Stimulated activated naive CD8-positive, alpha-beta T cell treated with anti-CD3 and anti-CD28 coated beads, Interleukin-15, Interleukin-2, amounts not matched to agents 100 ng/mL and 50 ng/mL, for 24 hours (primary cell): ENCODE results near the gene DDX25.
A peak's percentile ranks its signal among the peaks of the same experiment; 100 is the strongest.
"Not testable (repeated sequence)": the region's sequence is repeated elsewhere in the genome, so short reads cannot be mapped to it uniquely, and the experiment has no call there.

Experiments
- H3K27ac Mint-ChIP-seq: one replicate; pipeline ENCODE4 v1.8.0; 2021; ENCODE audit warnings: mild to moderate bottlenecking, mixed read lengths
- H3K27me3 Mint-ChIP-seq: one replicate; pipeline ENCODE4 v1.8.0; 2021; ENCODE audit warnings: mixed read lengths
- H3K36me3 Mint-ChIP-seq: one replicate; pipeline ENCODE4 v1.8.0; 2021; ENCODE audit warnings: low read depth, mixed read lengths
- H3K4me1 Mint-ChIP-seq: one replicate; pipeline ENCODE4 v1.8.0; 2021; ENCODE audit warnings: low read depth, mixed read lengths
- H3K4me3 Mint-ChIP-seq: one replicate; pipeline ENCODE4 v1.8.0; 2021; ENCODE audit warnings: mild to moderate bottlenecking, mixed read lengths
- H3K9me3 Mint-ChIP-seq: one replicate; pipeline ENCODE4 v1.8.0; 2021; ENCODE audit warnings: mixed read lengths

The DDX25 gene

DNA sequence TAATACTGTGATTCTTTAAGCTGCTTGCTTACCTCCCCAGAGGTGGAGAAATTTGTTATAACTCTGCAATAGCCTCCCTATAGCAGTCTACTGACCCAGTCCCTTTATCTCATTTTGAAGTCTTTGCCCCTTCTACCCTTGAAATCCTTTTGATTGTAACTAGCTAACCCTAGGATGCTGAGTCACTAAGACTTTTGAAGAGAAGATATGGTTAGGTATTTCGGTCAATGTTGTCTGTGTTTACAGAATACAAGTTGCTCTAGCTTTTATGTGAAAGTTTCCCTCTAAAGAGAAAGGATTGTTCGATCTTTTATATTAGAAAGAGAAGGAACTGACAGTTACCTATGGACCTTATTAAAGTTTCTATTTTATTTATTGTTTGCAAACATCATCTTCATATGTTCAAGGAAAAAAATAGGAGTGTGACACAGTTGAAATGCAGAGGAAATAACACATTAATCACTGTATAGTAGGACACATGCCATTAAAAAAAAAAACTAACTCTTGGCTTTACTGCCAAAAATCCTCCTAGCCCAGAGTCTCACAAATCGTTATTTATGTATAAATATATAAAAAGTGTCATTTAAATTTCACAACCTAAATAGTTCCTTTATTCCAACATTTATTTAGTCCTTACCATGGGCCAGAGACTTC is 13.7 kb upstream of the DDX25 start:
- H3K27ac Mint-ChIP-seq: no peak overlapping the region
- H3K4me1 Mint-ChIP-seq: peaks cover 37% of the 10 kb centered on the region
- H3K9me3 Mint-ChIP-seq: no peaks in the 10 kb centered on the region
- H3K36me3 Mint-ChIP-seq: peaks cover 45% of the 10 kb centered on the region
- H3K4me3 Mint-ChIP-seq: no peak overlapping the region
- peaks cover 3% of the 10 kb centered on the region for H3K27me3 Mint-ChIP-seq

DNA sequence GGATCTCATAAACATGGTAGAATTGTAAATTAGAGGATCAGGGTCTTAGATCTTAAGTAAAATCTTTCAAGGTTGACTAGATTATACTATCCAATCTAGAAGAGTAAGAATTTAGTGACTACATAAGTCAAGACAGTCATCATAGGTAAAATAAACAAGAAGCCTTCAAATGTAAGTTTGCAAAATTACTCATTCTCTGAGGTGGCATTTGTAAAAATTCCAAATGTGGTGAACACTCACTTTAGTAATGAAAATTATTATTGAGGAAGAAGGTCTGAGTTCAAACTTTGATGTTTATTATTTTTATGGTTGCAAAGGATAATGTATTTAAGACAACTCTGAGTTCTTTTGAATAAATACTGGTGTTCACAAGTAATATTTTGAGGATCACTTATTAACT is 12.2 kb upstream of the DDX25 start:
- peaks cover 3% of the 10 kb centered on the region for H3K27me3 Mint-ChIP-seq
- no peak overlapping the region for H3K27ac Mint-ChIP-seq
- peaks cover 35% of the 10 kb centered on the region for H3K4me1 Mint-ChIP-seq
- H3K36me3 Mint-ChIP-seq: peaks cover 60% of the 10 kb centered on the region
- no peak overlapping the region for H3K4me3 Mint-ChIP-seq
- no peaks in the 10 kb centered on the region for H3K9me3 Mint-ChIP-seq

DNA sequence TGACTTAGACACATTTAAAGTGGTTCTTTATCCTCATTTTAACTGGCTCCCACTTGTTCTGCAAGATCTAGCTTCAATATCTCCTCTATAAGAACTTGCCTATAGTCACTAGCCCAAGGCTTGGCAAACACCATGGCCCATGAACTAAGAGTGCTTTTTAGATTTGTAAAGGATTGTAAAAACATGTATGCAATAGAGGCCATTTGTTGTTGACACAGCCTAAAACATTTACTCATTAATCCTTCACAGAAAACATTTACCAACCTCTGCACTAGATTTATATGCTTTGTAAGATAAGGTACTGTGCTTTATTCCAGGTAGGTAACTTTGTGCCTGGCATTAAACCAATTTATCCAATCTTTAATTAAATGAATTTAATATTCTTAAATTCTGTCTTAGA is 11.3 kb upstream of the DDX25 start:
- Mint-ChIP-seq H3K27me3 (no peaks in the 10 kb centered on the region), H3K9me3 (no peaks in the 10 kb centered on the region), H3K27ac (no peak overlapping the region), H3K36me3 (peaks cover 63% of the 10 kb centered on the region), H3K4me1 (peaks cover 35% of the 10 kb centered on the region), H3K4me3 (no peak overlapping the region)

DNA sequence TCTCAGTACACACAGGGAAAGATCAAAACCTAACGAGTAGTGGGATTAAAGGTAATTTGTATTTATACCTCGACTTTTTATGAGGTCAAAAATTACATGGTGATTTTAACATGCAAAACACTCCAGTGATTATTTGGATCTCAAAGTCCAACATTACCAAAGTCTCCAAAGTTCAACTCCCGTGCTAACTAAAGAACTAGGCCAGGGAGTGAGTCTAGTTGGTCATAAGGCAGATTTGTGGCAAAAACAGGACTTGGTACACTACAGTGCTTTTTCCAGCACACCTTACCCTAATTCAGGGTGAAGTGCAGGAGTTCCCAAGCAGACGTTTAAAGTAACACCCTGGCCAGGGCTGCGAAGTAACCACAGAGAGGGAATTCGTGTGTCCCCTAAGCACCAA is 2.4 kb upstream of the DDX25 start:
- no peaks in the 10 kb centered on the region for H3K9me3 Mint-ChIP-seq
- H3K27me3 Mint-ChIP-seq: peaks cover 26% of the 10 kb centered on the region
- H3K4me1 Mint-ChIP-seq: peaks cover 52% of the 10 kb centered on the region
- peak overlapping the region; percentile 99 for H3K4me3 Mint-ChIP-seq
- peaks cover 40% of the 10 kb centered on the region for H3K36me3 Mint-ChIP-seq
- peak overlapping the region; percentile 52 for H3K27ac Mint-ChIP-seq

DNA sequence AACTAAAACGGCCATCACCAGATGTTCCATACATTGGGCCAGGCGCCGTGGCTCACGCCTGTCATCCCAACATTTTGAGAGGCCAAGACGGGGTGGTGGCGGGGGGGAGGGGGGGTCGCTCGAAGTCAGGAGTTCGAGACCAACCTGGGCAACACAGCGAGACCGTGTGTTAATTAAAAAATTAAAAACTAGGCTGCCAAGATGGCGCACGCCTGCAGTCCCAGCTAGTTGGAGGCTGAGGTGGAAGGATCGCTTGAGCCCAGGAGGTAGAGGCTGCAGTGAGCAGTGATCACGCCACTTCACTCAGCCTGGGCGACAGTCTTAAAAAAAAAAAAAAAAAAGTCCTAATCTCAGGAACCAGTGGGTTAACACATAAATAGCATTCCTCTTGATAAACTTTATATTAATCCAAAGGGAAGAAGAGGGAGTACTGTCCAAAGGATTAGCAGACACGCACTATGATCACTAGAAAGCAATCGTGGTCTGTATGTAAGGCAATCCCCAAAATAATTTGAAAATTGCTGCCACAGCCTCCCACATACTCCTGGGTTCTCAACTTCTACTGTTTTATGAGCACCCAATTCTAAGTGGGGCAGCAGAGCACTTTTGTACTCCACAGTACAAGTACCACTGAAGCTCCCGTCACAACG is 1.9 kb upstream of the DDX25 start:
- peak overlapping the region; percentile 99 for H3K4me3 Mint-ChIP-seq
- H3K4me1 Mint-ChIP-seq: peaks cover 47% of the 10 kb centered on the region
- peak overlapping the region; percentile 94 for H3K27ac Mint-ChIP-seq
- peaks cover 35% of the 10 kb centered on the region for H3K36me3 Mint-ChIP-seq
- H3K27me3 Mint-ChIP-seq: peaks cover 26% of the 10 kb centered on the region
- no peaks in the 10 kb centered on the region for H3K9me3 Mint-ChIP-seq

DNA sequence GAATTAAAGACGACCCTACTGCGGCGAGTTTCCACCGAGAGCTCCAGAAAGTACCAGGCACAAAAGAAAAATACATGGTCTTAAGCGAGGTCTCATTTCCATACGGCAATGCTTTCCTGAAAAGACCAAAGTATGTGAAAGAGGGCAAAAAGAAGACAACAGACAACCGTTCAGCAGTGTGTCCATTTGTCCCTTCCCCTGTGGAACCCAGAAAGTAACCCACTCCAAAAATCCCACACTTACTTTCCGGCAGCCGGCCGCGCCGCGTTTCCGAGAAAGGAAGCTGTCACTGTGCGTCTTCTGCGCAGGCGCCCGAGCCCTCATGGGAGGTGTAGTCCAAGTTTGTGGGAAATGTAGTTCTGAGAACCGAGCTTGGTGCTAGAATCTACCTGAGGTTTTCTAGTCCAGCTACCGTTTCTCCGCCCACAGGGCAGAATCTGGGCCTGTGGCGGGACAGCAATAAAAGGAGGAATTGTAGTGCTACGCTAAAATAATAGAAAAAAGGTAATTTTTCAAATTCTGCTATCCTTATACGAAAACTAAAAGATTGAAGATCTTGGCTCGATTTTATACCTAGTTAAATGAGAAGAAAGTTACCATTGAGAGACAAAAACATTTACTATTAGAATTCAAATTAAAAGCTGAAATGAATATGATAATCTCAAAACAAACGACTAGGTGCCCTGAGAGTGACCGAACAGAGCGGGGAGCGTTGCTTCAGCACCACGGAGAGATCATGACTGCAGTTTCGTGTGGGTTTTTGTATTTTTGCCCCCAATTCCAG is 1.2 kb upstream of the DDX25 start, which contains the start of gene PUS3:
TSS of gene PUS3 (minus strand) at position 280 of the 784 bp plus-strand sequence. CDS start 6,922 bp downstream, outside the sequence.
- Mint-ChIP-seq H3K36me3 (peaks cover 30% of the 10 kb centered on the region), H3K4me3 (peak within 1 kb of the TSS; percentile 99), H3K27ac (peak within 1 kb of the TSS; percentile 94), H3K4me1 (peaks cover 42% of the 10 kb centered on the region), H3K9me3 (no peaks in the 10 kb centered on the region), H3K27me3 (peaks cover 29% of the 10 kb centered on the region)

DNA sequence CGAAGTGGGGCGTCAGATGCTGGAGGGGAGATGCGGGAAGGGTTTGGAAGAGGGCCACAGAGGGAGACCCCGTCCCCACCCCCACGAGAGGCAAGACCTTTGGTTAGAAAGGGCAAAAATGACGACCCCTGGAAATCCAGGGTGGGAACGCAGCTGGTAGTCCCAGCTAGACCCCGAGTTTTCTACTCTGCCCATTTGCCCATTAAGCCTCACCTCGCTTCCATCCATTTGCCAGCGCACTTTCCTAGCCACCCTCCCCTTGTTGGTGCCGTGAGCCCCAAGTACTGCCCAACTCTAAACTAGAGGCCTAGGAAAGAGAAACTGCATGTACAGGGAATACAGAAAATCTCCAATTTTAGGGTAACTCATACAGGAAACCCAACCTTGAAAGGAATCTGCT is 370 bp downstream of the DDX25 start:
- no peaks in the 10 kb centered on the region for H3K9me3 Mint-ChIP-seq
- peaks cover 22% of the 10 kb centered on the region for H3K36me3 Mint-ChIP-seq
- H3K27ac Mint-ChIP-seq: no peak overlapping the region
- peaks cover 40% of the 10 kb centered on the region for H3K27me3 Mint-ChIP-seq
- H3K4me1 Mint-ChIP-seq: peaks cover 33% of the 10 kb centered on the region
- H3K4me3 Mint-ChIP-seq: peak overlapping the region; percentile 36

DNA sequence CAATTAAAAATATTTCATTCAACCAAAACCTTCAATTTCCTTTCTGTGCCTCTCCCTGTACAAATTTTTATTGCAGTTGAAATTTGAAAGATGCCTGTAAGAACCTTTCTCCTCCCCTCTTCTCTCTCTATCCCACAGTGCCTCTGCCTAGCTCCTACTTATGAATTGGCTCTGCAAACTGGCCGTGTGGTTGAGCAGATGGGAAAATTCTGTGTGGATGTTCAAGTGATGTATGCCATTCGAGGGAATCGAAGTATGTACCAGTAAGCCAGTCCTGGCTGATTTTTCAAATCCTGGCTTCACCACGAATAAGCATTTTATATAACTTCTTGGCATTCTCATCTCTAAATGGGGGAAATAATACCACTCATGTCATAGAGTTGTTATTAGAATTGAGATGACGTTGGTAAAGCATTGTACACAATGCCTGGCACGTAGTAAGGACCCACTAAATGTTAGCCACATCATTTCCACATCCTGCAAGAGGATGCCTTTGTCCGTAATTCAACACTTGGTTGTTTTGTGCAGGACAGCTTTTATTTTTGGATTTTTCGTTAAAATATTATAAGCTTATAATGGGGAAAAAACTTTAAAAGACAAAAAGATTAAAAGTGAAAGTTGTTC is 6.0 kb downstream of the DDX25 start:
- Mint-ChIP-seq H3K27ac (no peak overlapping the region), H3K36me3 (no peaks in the 10 kb centered on the region), H3K27me3 (peaks cover 52% of the 10 kb centered on the region), H3K4me3 (no peak overlapping the region), H3K9me3 (no peaks in the 10 kb centered on the region), H3K4me1 (no peaks in the 10 kb centered on the region)

DNA sequence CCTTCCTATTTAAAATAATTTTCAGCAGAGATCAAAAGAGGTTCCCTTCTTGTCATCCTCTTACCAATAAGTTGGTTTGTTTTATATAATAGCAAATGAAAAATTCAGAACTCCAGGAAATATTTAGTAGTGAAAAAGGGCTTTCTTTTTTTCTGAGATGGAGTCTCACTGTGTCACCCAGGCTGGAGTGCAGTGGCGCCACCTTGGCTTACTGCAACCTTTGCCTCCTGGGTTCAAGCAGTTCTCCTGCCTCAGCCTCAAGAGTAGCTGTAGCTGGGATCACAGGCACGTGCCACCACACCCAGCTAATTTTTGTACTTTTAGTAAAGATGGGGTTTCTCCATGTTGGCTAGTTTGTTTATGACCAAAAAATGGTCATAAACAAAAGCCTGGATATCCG is 10.3 kb downstream of the DDX25 start:
- H3K27me3 Mint-ChIP-seq: peaks cover 49% of the 10 kb centered on the region
- not testable (repeated sequence) for H3K36me3 Mint-ChIP-seq

DNA sequence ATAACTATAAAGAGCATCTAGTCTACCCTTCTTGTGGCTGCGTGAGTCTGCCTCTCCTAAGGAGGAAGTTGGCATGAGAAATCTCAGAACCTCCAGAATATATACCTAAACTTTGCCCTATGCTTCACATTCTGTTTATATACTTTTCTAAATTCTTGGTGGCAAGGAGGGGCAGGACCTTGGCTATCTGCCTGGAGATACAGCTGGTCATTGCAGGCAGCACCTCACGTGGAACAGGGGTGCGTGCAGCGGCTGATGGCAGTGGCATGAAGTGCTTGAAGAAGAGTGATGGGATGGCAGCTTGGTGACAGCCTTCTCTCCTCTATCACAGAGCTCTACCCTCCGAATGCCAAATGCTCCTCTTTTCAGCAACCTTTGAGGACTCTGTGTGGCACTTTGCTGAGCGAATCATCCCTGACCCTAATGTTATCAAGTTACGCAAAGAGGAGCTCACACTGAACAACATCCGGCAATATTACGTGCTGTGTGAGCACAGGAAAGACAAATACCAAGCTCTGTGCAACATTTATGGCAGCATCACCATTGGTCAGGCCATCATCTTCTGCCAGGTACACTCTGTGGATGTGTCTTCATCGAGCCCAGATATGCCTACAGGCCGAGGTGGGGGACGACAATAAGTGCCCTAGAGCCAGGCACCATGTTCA is 12.5 kb downstream of the DDX25 start:
- Mint-ChIP-seq H3K4me1 (no peaks in the 10 kb centered on the region), H3K4me3 (no peak overlapping the region), H3K9me3 (no peaks in the 10 kb centered on the region), H3K27ac (no peak overlapping the region), H3K36me3 (no peaks in the 10 kb centered on the region), H3K27me3 (peaks cover 34% of the 10 kb centered on the region)

More for the DNA sequence above, 10.3 kb downstream of the DDX25 start:
- H3K9me3 Mint-ChIP-seq, H3K4me1 Mint-ChIP-seq, H3K27ac Mint-ChIP-seq, H3K4me3 Mint-ChIP-seq: not testable (repeated sequence)

DNA sequence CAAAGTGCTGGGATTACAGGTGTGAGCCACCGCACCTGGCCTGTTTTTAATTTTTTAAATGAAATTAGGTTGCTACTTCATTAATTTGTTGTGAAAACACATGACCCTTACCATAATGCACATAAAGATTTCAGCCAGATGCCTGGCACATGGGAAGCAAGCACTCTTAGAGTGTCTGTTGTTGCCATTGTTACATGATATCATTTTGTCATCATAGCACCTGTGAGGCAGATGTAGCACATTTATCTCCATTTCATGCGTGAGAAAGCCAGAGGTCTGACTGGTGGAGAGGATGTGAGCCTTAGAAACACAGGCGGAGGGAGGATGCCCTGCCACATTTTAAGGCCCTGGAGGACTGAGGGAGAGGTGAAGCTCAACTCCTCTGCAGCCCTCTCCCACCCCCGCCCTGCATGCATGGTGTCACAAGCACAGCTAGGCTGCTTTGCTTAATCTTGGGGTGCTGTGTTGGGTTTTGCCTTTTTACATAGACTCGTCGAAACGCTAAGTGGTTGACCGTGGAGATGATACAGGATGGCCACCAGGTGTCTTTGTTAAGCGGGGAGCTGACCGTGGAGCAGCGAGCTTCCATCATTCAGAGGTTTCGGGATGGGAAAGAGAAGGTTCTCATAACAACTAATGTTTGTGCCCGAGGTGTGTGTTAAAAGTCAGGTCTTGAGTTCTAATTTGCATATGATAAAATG is 14.0 kb downstream of the DDX25 start:
- H3K9me3 Mint-ChIP-seq: no peaks in the 10 kb centered on the region
- H3K4me3 Mint-ChIP-seq: no peak overlapping the region
- H3K4me1 Mint-ChIP-seq: no peaks in the 10 kb centered on the region
- H3K27me3 Mint-ChIP-seq: peaks cover 26% of the 10 kb centered on the region
- no peaks in the 10 kb centered on the region for H3K36me3 Mint-ChIP-seq
- no peak overlapping the region for H3K27ac Mint-ChIP-seq

DNA sequence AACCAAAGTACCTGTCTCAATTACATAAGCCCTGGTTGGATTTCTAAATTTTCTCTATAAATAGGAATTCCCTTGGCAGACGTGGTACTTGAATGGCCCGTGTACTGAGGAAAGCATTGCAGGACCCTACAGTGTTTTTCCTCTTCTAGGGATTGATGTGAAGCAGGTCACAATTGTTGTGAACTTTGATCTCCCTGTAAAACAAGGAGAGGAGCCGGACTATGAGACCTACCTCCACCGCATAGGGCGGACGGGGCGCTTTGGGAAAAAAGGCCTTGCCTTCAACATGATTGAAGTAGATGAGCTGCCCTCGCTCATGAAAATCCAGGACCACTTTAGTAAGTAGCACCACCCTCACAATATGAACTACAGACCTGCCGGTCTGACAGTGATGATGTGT is 16.7 kb downstream of the DDX25 start:
- no peak overlapping the region for H3K27ac Mint-ChIP-seq
- no peaks in the 10 kb centered on the region for H3K4me1 Mint-ChIP-seq
- peaks cover 21% of the 10 kb centered on the region for H3K27me3 Mint-ChIP-seq
- H3K36me3 Mint-ChIP-seq: no peaks in the 10 kb centered on the region
- H3K4me3 Mint-ChIP-seq: no peak overlapping the region
- no peaks in the 10 kb centered on the region for H3K9me3 Mint-ChIP-seq

DNA sequence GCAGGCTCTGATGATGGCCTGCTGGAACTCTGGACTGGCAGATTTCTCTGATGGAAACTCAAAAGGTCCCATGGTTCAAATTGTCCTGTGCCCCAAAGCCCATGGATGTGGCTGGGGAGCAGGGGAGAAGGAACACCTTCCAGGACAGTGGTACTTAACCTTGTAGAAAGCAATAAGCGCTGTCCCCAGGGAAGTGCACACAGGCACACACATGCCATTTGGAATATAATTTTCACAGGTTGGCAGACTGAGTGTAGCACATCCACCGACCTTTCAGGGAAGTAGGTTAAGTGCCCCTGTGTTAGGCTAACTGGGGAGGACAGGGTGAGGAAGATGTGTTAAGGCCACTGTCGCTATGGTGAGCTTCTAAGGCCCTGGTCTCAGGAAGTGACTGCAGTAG is 17.8 kb downstream of the DDX25 start:
- Mint-ChIP-seq H3K4me1 (no peaks in the 10 kb centered on the region), H3K27me3 (peaks cover 16% of the 10 kb centered on the region), H3K9me3 (no peaks in the 10 kb centered on the region), H3K4me3 (no peak overlapping the region), H3K27ac (no peak overlapping the region), H3K36me3 (no peaks in the 10 kb centered on the region)

DNA sequence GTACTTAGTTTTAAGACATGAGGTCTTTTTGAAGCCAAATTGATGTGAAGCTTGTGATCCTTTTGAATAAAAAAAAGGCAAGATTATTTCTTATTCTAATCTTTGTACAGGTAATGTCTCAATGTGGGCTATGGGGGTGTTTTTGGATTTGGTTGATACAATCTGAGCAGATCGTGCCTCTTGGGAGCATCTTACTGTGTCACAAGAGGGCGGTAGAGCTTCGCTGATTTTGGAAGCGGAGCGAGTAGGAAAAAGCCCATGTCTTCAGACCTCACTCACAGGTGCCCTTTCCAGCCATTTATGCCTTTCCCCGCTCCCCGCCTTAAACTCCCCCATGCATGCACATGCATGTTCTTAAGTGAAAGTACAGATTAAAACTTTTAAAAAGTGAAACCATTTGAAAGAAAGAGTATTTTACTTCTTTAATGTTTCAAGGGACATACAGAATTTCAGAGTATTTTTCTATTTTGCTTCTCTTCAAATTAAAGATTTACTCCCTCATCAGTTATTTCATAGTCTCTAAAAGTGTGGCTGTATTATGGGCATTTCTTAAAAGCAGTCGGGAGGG is 18.8 kb downstream of the DDX25 start:
- Mint-ChIP-seq H3K27me3 (peaks cover 16% of the 10 kb centered on the region), H3K9me3 (no peaks in the 10 kb centered on the region), H3K4me1 (no peaks in the 10 kb centered on the region), H3K27ac (no peak overlapping the region), H3K36me3 (no peaks in the 10 kb centered on the region), H3K4me3 (no peak overlapping the region)
